Pancreas (tissue), 10 donors: Measurements from ENCODE around the gene C3orf52. TPM values are rescaled to one million over a fixed set of nuclear protein-coding genes. Genes with fewer than 3 reads are reported as not detected.
A peak's percentile ranks its signal among the peaks of the same experiment; 100 is the strongest.

Source experiments
- ATAC-seq, 4 donors: fragments of 200-7000 bp; cut with Tn5 transposase; one replicate each; pipeline versions ENCODE4 v1.8.0 to v1.9.1; 2020; ENCODE audit warnings: mild to moderate bottlenecking in 4 of 4, moderate library complexity in 4 of 4
- DNase-seq, 6 donors: peaks; one replicate each; pipeline ENCODE4 v3.0.0-alpha.2; 2020
- FAIRE-seq: peaks from 2 replicates; lab custom pipeline; 2012; peaks lifted over from hg19 to GRCh38; lab: Jason Lieb, UNC
- H3K27ac ChIP-seq, 4 donors: fragments of 200-600 bp; sonication (generic); 1 replicate in 3 of 4; 2 replicates in 1 of 4; pipeline versions ENCODE4 v1.5.0 to v1.8.0; 2020
- H3K27me3 ChIP-seq, 4 donors: fragments of 200-600 bp; one replicate each; pipeline ENCODE4 v1.8.0; 2021
- H3K36me3 ChIP-seq, 3 donors: fragments of 200-600 bp; sonication (generic) in 1 of 3; one replicate each; pipeline versions ENCODE4 v1.5.0 to v1.8.0; 2020 to 2021
- H3K4me1 ChIP-seq, 3 donors: fragments of 200-600 bp; one replicate each; pipeline ENCODE4 v1.8.0; 2021
- H3K4me3 ChIP-seq, 4 donors: fragments of 200-600 bp; sonication (generic) in 2 of 4; one replicate each; pipeline versions ENCODE4 v1.5.0 to v1.8.0; 2020 to 2021
- H3K9me3 ChIP-seq, 4 donors: fragments of 200-600 bp; one replicate each; pipeline ENCODE4 v1.8.0; 2021
- CTCF ChIP-seq, 4 donors: fragments of 200-600 bp; sonication (generic) in 3 of 4; IDR thresholded peaks; one replicate each; pipeline versions ENCODE4 v1.5.0 to v1.8.0; 2021; ENCODE audit warnings: antibody characterized with exemption in 4 of 4
- WGBS, 2 donors: extraction: QIAGEN DNeasy Blood & Tissue Kit; methylation state at CpG; one replicate each; pipeline ENCODE4 v1.1.7; 2013; 5-methylcytosine and 5-hydroxymethylcytosine counted together
- intact Hi-C, 3 donors: fragments of 100-400 bp; cut with DNase I; formaldehyde crosslinking; loops; one replicate each; pipeline versions ENCODE4 v1.11.1 to v1.14.2; 2022
- polyA plus RNA-seq, 2 donors: library from polyadenylated mRNA; stranded (reverse); fragments of 200-250 nt; gene quantifications; one replicate each; pipeline ENCODE4 v1.2.3, GENCODE V29; 2013
- total RNA-seq, 6 donors: library from RNA; stranded (reverse); fragmentation: NEBNext Ultra II Directional in 4 of 6; extraction: Animal tissue kit (Norgen Biotek cat#: 25700) in 4 of 6; gene quantifications; one replicate each; pipeline versions ENCODE4 v1.2.1 to v1.2.4, GENCODE V29; 2021 to 2023
- donor health status: healthy with polysubstance abuse.
- donor health status: DM: no; HTN: no; CAD: no; lungs with moderate emphysema.
- donor health status: DM: no; HTN: no; CAD: no.
- donor health status: control.
- donor health status: control.
- donor health status: Bipolar disorder and iron deficiency.
- donor health status: DM: yes; HTN: yes; CAD: no.
- donor health status: DM: no; HTN: no; CAD: no.
- donor health status: DM: no; HTN: no; CAD: no.
- donor health status: DM: yes; HTN: yes; CAD: no.

C3orf52 gene
- total and polyA plus RNA-seq, 8 donors: 9.7 to 51.7 (median 21.4) TPM

- no peak for DNase-seq
- TF ChIP-seq CTCF (IDR thresholded peaks at IDR 0.05): no peak
- Histone ChIP-seq H3K27ac (peak overlapping the region; percentile 81 to 89 (median 86)), H3K36me3 (no peaks in the 10 kb centered on the region), H3K27me3 (no peaks in the 10 kb centered on the region), H3K9me3 (no peaks in the 10 kb centered on the region), H3K4me3 (peak overlapping the region; percentile 49 to 71 (median 54)), H3K4me1 (peaks cover 0 to 4% (median 4%) of the 10 kb centered on the region in 3 donors)
- intact Hi-C loops: no loop called here
- WGBS, 2 donors: 26% methylated on average over 12 of the region's 12 CpGs
- peak; percentile 1 to 11 (median 4) for ATAC-seq
- FAIRE-seq: no peak
Observed at GRCh38 chr3:112085735-112086075, 484 bp upstream of the C3orf52 start.

- no peaks in the 10 kb centered on the region for H3K36me3 ChIP-seq
- H3K4me1 ChIP-seq: peaks cover 0 to 11% (median 4%) of the 10 kb centered on the region in 3 donors
- TF ChIP-seq CTCF (IDR thresholded peaks at IDR 0.05): no peak
- intact Hi-C loops: no loop called here
- peak in 1 of 4 donors; percentile 1 for ATAC-seq
- no peaks in the 10 kb centered on the region for H3K9me3 ChIP-seq
- DNase-seq: peak in 1 of 6 donors; percentile 21
- peak overlapping the region; percentile 81 to 89 (median 86) for H3K27ac ChIP-seq
- FAIRE-seq: no peak
- WGBS, 2 donors: 35% methylated on average over 13 to 14 of the region's 14 CpGs
- H3K27me3 ChIP-seq: no peaks in the 10 kb centered on the region
- H3K4me3 ChIP-seq: peak overlapping the region; percentile 49 to 71 (median 54)
Observed at GRCh38 chr3:112086875-112087524, 811 bp downstream of the C3orf52 start.

GRCh38 chr3:112087746-112088145 lies 1.6 kb downstream of the C3orf52 start:
- Histone ChIP-seq H3K27me3 (no peaks in the 10 kb centered on the region), H3K4me3 (peak overlapping the region in 3 of 4 donors; percentile 51 to 71 (median 58)), H3K4me1 (peaks cover 0 to 18% (median 4%) of the 10 kb centered on the region in 3 donors), H3K9me3 (no peaks in the 10 kb centered on the region), H3K27ac (peak overlapping the region; percentile 81 to 89 (median 86)), H3K36me3 (no peaks in the 10 kb centered on the region)
- peak; percentile 48 to 71 (median 58) for ATAC-seq
- no peak for TF ChIP-seq CTCF (IDR thresholded peaks at IDR 0.05)
- WGBS, 2 donors: 41 to 42% methylated on average over 5 of the region's 5 CpGs
- FAIRE-seq: no peak
- intact Hi-C loops: no loop called here
- DNase-seq: peak; percentile 46 to 84 (median 74)

- Histone ChIP-seq H3K36me3 (no peaks in the 10 kb centered on the region), H3K27me3 (no peaks in the 10 kb centered on the region), H3K4me1 (peaks cover 0 to 29% (median 4%) of the 10 kb centered on the region in 3 donors), H3K4me3 (peak overlapping the region in 3 of 4 donors; percentile 0 to 71 (median 51)), H3K27ac (peak overlapping the region; percentile 0 to 89 (median 86)), H3K9me3 (no peaks in the 10 kb centered on the region)
- WGBS, 2 donors: 58% methylated on average over 4 of the region's 4 CpGs
- TF ChIP-seq CTCF (IDR thresholded peaks at IDR 0.05): no peak
- FAIRE-seq: no peak
- intact Hi-C loops: no loop called here
- no peak for ATAC-seq
- DNase-seq: no peak
Observed at GRCh38 chr3:112088944-112089343, 2.8 kb downstream of the C3orf52 start.
